ENCODE data around the gene AVPR2. TPM values are rescaled to one million over a fixed set of nuclear protein-coding genes. Genes with fewer than 3 reads are reported as not detected.

The AVPR2 gene
- total RNA-seq, 1 donor from 2014 or later: not detected

DNA sequence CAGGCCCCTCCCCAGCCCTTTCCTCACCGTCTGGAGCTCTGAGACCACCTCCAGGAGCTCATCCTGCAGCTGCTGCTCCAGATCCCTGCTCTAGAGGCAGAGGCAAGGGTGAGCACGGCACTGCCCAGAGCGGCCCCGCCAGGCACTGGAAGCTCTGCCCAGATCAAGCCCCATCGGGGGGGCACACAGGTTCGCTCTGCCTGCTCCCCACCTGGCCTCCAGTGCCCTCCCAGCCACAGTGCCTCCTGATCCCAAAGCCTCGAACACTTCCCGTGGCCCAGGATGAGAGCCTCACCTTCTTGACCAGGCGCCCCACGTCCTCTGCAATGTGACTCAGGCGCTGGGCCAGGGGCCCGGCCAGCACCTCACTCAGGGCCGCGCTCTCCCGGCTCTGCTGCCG, 16.6 kb downstream of the AVPR2 start:
- TF ChIP-seq CTCF (IDR thresholded peaks at IDR 0.05): no peak
- Mint-ChIP-seq H3K9me3 (ENCODE audit: low read depth) (no peaks in the 10 kb centered on the region), H3K27me3 (ENCODE audit: low read depth) (no peaks in the 10 kb centered on the region), H3K4me3 (ENCODE audit: unreplicated experiment) (no peak overlapping the region), H3K27ac (ENCODE audit: unreplicated experiment) (no peak overlapping the region), H3K4me1 (ENCODE audit: low read depth) (peaks cover 5% of the 10 kb centered on the region), H3K36me3 (ENCODE audit: low read depth) (no peaks in the 10 kb centered on the region)
- DNase-seq (ENCODE audit: low spot score): no peak

DNA sequence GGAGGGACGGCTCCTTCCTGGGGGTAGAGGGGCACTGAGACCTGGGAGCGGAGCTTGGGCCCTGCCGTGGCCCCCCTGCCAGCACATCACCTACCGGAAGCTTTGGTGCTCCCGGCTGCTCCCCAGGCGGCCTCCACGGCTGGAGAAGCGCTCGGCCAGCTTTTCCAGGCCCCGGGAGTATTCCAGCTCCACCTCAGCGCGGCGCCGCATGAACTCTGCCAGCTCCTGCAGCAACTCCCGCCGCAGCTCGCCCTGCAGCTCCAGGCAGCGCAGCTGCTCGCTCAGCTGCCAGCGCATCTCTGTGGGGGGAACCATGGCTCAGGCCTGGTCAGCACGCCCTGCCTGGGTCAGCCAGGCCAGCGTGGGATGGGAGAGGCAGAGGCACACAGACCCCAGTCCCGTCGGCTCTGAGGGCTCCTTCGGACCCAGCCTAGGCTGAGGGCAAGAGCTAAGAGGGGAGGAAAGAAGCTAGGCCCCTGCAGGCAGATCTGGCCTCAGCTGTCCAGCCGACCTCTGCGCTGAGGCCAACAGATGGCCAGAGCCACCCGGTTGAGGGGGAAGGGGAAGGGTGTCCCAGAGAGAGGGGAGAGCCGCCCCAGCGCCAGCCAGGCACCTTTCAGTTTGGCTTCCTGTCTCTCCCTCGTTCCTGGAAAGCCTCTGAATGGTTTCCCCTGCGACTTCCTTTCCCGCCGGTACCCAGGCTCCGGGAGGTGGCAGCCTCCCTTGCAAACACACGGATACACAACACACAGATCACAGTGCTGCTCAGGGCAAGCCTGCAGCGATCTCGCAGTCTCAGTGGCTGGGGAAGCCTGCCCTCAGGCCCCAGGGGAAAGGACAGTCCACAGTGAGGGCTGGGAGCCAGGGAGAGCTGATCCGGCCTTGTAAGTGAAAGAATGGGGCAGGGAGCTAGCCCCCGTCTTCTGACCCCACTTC, 17.3 kb downstream of the AVPR2 start:
- H3K27ac Mint-ChIP-seq (ENCODE audit: unreplicated experiment): no peak overlapping the region
- no peaks in the 10 kb centered on the region for H3K9me3 Mint-ChIP-seq (ENCODE audit: low read depth)
- DNase-seq (ENCODE audit: low spot score): peak; percentile 89
- no peak overlapping the region for H3K4me3 Mint-ChIP-seq (ENCODE audit: unreplicated experiment)
- H3K27me3 Mint-ChIP-seq (ENCODE audit: low read depth): no peaks in the 10 kb centered on the region
- no peaks in the 10 kb centered on the region for H3K36me3 Mint-ChIP-seq (ENCODE audit: low read depth)
- H3K4me1 Mint-ChIP-seq (ENCODE audit: low read depth): peaks cover 5% of the 10 kb centered on the region
- TF ChIP-seq CTCF (IDR thresholded peaks at IDR 0.05): no peak

DNA sequence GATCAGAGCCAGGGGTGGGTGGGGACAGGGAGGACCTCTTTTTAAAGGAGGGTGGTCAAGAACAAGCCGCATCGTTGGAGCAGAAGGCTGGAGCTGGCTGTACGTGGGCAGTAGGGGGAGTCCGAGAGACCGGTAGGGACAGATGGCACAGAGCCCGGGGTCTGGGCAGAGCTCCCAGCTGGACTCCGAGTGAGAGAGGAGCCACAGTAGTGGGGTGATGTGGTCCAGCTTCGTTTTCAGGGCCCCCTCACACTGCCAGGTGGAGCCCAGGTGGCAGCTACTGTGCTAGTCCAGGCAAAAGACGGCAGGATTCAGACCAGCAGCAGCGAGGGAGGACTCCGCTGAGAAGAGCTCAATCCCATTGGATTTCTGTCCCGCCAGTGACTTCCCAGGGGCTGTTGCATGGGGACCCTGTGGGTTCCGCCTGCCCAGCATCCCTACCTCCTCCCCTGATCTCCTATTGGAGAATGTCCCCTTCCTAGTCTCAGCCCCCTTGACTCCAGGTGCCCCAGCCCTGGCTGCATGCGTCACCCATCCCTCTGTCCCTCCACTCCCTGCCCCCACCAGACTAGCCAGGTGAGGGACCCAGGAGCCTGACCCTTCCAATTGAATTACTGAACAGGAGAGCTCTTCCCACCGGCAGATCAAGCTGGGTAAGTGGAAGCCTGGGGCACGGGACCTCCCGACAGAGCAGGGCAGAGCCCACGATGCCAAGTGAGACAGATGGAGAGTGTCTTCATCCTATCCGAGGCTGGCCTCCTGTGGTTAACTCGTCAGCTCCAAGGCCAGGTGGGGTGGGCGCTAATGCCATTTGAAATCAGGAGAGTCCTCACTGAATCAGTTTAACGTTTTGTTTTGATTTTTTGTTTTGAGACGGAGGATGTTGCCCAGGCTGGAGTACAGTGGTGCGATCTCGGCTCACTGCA, 18.7 kb downstream of the AVPR2 start:
- TF ChIP-seq CTCF (IDR thresholded peaks at IDR 0.05): peak; percentile 69
- DNase-seq (ENCODE audit: low spot score): peak; percentile 88
- Mint-ChIP-seq H3K4me1 (ENCODE audit: low read depth) (peaks cover 15% of the 10 kb centered on the region), H3K9me3 (ENCODE audit: low read depth) (no peaks in the 10 kb centered on the region), H3K27ac (ENCODE audit: unreplicated experiment) (no peak overlapping the region), H3K27me3 (ENCODE audit: low read depth) (no peaks in the 10 kb centered on the region), H3K4me3 (ENCODE audit: unreplicated experiment) (no peak overlapping the region), H3K36me3 (ENCODE audit: low read depth) (no peaks in the 10 kb centered on the region)

DNA sequence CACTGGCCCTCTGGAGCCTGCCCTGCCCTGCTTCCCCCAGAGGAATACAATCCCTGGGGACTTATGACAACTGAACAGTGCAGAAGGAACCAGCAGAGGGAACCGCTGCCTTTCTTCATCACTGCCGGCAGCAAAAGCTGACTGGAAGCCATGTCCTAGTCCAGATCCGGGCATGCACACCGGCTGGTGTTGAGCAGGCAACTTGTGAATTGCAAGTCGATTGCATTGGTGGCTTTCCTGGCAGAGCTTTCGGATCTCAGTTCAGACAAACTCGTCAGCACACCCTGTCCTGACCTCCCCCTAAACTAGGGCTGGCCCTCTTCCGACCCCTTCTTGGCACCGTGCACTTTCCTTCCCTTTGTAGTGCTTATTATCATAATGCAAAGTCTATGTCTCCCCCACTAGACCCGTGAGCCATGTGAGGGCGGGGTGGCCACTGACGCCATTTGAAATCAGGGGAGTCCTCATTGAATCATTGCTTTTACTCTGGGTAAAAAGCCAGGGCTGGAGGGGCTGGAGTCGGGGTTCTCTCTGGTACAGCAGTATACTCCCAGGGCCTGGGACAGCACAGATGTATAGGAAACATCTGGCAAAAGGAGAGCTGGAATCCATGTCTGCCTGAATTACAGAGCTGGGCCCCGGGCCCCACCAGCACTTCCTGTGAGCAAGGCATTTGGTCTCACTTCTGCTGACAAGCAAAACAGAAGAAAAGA, 19.8 kb downstream of the AVPR2 start:
- no peaks in the 10 kb centered on the region for H3K27me3 Mint-ChIP-seq (ENCODE audit: low read depth)
- no peak overlapping the region for H3K27ac Mint-ChIP-seq (ENCODE audit: unreplicated experiment)
- no peaks in the 10 kb centered on the region for H3K36me3 Mint-ChIP-seq (ENCODE audit: low read depth)
- TF ChIP-seq CTCF (IDR thresholded peaks at IDR 0.05): peak; percentile 44
- DNase-seq (ENCODE audit: low spot score): no peak
- no peak overlapping the region for H3K4me3 Mint-ChIP-seq (ENCODE audit: unreplicated experiment)
- no peaks in the 10 kb centered on the region for H3K9me3 Mint-ChIP-seq (ENCODE audit: low read depth)
- H3K4me1 Mint-ChIP-seq (ENCODE audit: low read depth): peaks cover 23% of the 10 kb centered on the region

DNA sequence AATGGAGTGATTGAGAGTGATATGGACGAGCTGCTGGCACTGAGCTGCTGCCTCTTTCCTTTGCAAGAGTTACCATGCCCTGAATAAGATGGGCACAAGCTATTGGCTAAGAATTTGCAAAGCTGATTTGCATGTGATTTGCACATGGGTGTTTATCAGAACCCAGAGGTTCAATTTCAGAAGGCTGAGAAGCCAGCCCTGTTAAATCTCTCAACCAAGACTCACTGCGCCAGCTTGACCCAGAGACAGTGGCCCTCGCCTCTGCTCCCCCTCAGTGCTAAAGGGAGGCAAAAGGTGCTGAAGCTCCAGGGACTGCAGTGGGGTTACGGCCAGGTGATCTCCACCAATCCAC, 20.9 kb downstream of the AVPR2 start:
- Mint-ChIP-seq H3K36me3 (ENCODE audit: low read depth) (no peaks in the 10 kb centered on the region), H3K4me3 (ENCODE audit: unreplicated experiment) (no peak overlapping the region), H3K27me3 (ENCODE audit: low read depth) (no peaks in the 10 kb centered on the region), H3K4me1 (ENCODE audit: low read depth) (peaks cover 24% of the 10 kb centered on the region), H3K27ac (ENCODE audit: unreplicated experiment) (no peak overlapping the region), H3K9me3 (ENCODE audit: low read depth) (no peaks in the 10 kb centered on the region)
- no peak for DNase-seq (ENCODE audit: low spot score)
- TF ChIP-seq CTCF (IDR thresholded peaks at IDR 0.05): no peak

Measured in chondrocyte (in vitro differentiated cells).